A673 (cell line): Measurements from ENCODE around the gene UBE2J2. TPM values are rescaled to one million over a fixed set of nuclear protein-coding genes. Genes with fewer than 3 reads are reported as not detected.

Source experiments
- BruUV-seq: library from RNA; stranded (reverse); fragments of 400-500 nt; replicated peaks from 2 replicates; lab custom pipeline; 2021; lab: Mats Ljungman, UMichigan
- CTCF ChIA-PET: fragments of 300-600 bp; sonication (Branson Sonifier 250); formaldehyde crosslinking; loops from one replicate; lab custom pipeline; 2022; ENCODE audit warnings: antibody characterized with exemption; lab: Charles Lee
- POLR2A ChIA-PET: fragments of 300-600 bp; sonication (Branson Sonifier 250); formaldehyde crosslinking; loops from one replicate; lab custom pipeline; 2022; ENCODE audit warnings: antibody characterized with exemption; ENCODE audit not compliant: low non-redundant PET; lab: Charles Lee
- DNase-seq: peaks from one replicate; pipeline ENCODE4 v3.0.0-alpha.2; 2015; ENCODE audit warnings: low spot score
- H3K27ac ChIP-seq: fragments of 200-600 bp; sonication (generic); 2 replicates; pipeline ENCODE4 v1.5.1; 2016; ENCODE audit warnings: mixed run types, low read depth, mild to moderate bottlenecking, mixed read lengths, antibody characterized with exemption, low read length; ENCODE audit not compliant: poor library complexity, severe bottlenecking
- H3K27me3 ChIP-seq: fragments of 200-600 bp; sonication (generic); replicated peaks from 2 replicates; pipeline ENCODE4 v1.6.1; 2017; ENCODE audit warnings: mixed run types, low read depth, mild to moderate bottlenecking, mixed read lengths, antibody characterized with exemption, low read length; ENCODE audit not compliant: insufficient read depth, poor library complexity
- H3K36me3 ChIP-seq: fragments of 200-600 bp; sonication (generic); 2 replicates; pipeline ENCODE4 v1.6.1; 2016; ENCODE audit warnings: mixed run types, mild to moderate bottlenecking, mixed read lengths, antibody characterized with exemption, low read length; ENCODE audit not compliant: insufficient read depth, poor library complexity, severe bottlenecking
- H3K4me1 ChIP-seq: fragments of 200-600 bp; sonication (generic); 2 replicates; pipeline ENCODE4 v1.6.1; 2017; ENCODE audit warnings: mixed run types, mild to moderate bottlenecking, mixed read lengths, antibody characterized with exemption, low read length; ENCODE audit not compliant: insufficient read depth, poor library complexity, severe bottlenecking
- H3K4me3 ChIP-seq: fragments of 200-600 bp; sonication (generic); 2 replicates; pipeline ENCODE4 v1.5.1; 2016; ENCODE audit warnings: low read depth, mixed run types, mild to moderate bottlenecking, mixed read lengths, low read length; ENCODE audit not compliant: poor library complexity, severe bottlenecking
- H3K9me3 ChIP-seq: fragments of 200-600 bp; sonication (generic); 2 replicates; pipeline ENCODE4 v1.6.1; 2016; ENCODE audit warnings: mixed run types, low read depth, mild to moderate bottlenecking, mixed read lengths, antibody characterized with exemption, low read length; ENCODE audit not compliant: poor library complexity, severe bottlenecking
- CTCF ChIP-seq: fragments of 300-800, 200-600 bp; sonication (generic); conservative IDR thresholded peaks from 2 replicates; pipeline ENCODE4 v1.5.1; 2017; ENCODE audit warnings: low read depth, mild to moderate bottlenecking, antibody characterized with exemption, low read length, moderate library complexity, mixed read lengths
- EZH2 ChIP-seq: fragments of 200-600 bp; sonication (generic); IDR thresholded peaks from 2 replicates; pipeline ENCODE4 v1.6.1; 2017; ENCODE audit warnings: borderline replicate concordance, low read depth, mild to moderate bottlenecking, mixed read lengths, antibody characterized with exemption, low read length; ENCODE audit not compliant: poor library complexity, severe bottlenecking
- intact Hi-C: fragments of 100-400 bp; cut with micrococcal nuclease; formaldehyde crosslinking; loops from one replicate; pipeline ENCODE4 v1.10.0; 2022; ENCODE audit not compliant: unreplicated experiment
- total RNA-seq: library from RNA; stranded (reverse); gene quantifications from 2 replicates; pipeline ENCODE4 v1.2.3, GENCODE V29; 2021

Gene UBE2J2
- total RNA-seq, 1 experiment from 2014 or later: 92.8 TPM

DNA sequence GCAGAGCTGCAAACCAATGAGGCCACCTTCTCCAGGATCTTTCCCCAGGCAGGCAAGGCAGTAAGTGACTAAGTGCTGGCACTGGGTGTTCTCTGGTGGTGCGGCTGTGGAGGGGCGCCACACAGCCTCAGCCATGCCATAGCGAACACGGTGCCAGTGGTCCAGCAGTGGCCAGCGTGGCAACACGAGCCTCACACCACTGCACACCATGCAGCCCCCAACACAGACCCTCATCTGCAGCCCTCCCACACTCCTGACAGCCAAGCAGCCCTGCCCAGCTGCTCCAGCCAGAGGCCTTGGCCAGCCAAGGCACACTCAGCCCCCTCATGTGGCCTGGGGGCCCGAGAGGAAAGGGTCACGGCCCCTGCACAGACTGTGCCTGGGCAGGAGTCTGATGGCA lies 47.8 kb upstream of the UBE2J2 start:
- no peak overlapping the region for H3K4me3 ChIP-seq
- no peak overlapping the region for H3K27ac ChIP-seq
- no TSS peak for BruUV-seq
- intact Hi-C loops: no loop called here
- peaks cover 22% of the 10 kb centered on the region for H3K4me1 ChIP-seq
- H3K36me3 ChIP-seq: peaks cover 35% of the 10 kb centered on the region
- no peak for DNase-seq
- ChIA-PET POLR2A (no interaction called here), CTCF (no interaction called here)
- TF ChIP-seq CTCF (no peak), EZH2 (no peak)
- no peaks in the 10 kb centered on the region for H3K9me3 ChIP-seq
- no peaks in the 10 kb centered on the region for H3K27me3 ChIP-seq

DNA sequence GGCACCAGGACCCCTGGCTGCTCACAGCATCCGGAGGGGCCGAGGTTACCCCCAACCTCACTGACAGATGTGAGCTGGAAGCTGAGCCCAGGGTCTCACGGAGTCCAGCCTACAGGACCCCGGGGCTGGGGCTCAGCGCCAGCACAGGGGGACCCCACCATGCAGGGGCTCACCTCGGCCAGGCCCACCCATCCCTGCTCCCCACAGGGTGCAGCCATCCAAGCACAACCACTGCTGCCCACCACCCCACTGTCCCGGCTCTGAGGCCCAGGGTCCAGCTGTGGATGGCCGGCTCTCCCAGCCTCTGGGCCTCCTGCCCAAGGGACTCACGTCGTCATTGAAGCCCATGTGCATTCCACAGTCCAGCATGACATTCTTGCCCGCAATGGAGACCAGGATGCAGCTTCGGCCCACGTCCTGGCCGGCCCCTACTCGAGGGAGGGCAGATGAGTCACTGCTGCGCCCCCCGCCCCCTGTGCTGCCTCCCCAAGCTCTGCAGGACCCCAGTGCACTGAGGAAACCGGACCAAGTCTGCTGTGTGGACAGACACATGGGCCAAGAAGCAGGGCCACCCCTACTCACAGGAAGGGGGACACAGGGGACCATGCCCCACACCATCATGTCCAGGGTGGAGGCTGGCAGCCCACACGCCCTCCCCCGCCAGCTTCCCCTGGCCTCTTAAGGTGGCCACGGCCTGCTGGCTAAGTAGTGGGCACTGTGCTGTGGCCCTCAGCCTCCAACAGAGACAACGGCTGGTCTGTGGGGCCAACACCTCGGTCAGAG lies 47.2 kb upstream of the UBE2J2 start:
- no peak for DNase-seq
- no TSS peak for BruUV-seq
- TF ChIP-seq CTCF: no peak
- no peak for TF ChIP-seq EZH2
- CTCF ChIA-PET: no interaction called here
- Histone ChIP-seq H3K4me3 (no peak overlapping the region), H3K36me3 (peaks cover 35% of the 10 kb centered on the region), H3K9me3 (no peaks in the 10 kb centered on the region), H3K27me3 (no peaks in the 10 kb centered on the region), H3K27ac (no peak overlapping the region), H3K4me1 (peaks cover 21% of the 10 kb centered on the region)
- intact Hi-C loops: no loop called here
- POLR2A ChIA-PET: no interaction called here

- Histone ChIP-seq H3K27ac (no peak overlapping the region), H3K4me3 (no peak overlapping the region), H3K9me3 (no peaks in the 10 kb centered on the region), H3K4me1 (peaks cover 14% of the 10 kb centered on the region), H3K27me3 (no peaks in the 10 kb centered on the region), H3K36me3 (peaks cover 43% of the 10 kb centered on the region)
- ChIA-PET POLR2A (no interaction called here), CTCF (no interaction called here)
- intact Hi-C loops: no loop called here
- BruUV-seq: no TSS peak
- DNase-seq: no peak
- TF ChIP-seq CTCF (no peak), EZH2 (no peak)
Observed at GRCh38 chr1:1319646-1319941, 45.9 kb upstream of the UBE2J2 start.
